HepG2 (cell line): ENCODE measurements around the gene TBX3. TPM values are rescaled to one million over a fixed set of nuclear protein-coding genes. Genes with fewer than 3 reads are reported as not detected.
A peak's percentile ranks its signal among the peaks of the same experiment; 100 is the strongest.

ENCODE experiments used
- ADNP ChIP-seq: sonication (generic); formaldehyde crosslinking; IDR thresholded peaks from 2 replicates; pipeline ENCODE4 v1.4.0; 2020; ENCODE audit warnings: missing genetic modification reagents
- EED ChIP-seq: sonication (generic); formaldehyde crosslinking; IDR thresholded peaks from 2 replicates; pipeline ENCODE4 v1.5.0; 2020; ENCODE audit warnings: mild to moderate bottlenecking, missing genetic modification reagents
- FOXC1 ChIP-seq: sonication (generic); formaldehyde crosslinking; IDR thresholded peaks from 2 replicates; pipeline ENCODE4 v1.8.0; 2022; ENCODE audit warnings: mild to moderate bottlenecking, missing genetic modification reagents, borderline replicate concordance
- IKZF1 ChIP-seq: fragments of 450-650 bp; IDR thresholded peaks from 2 replicates; pipeline ENCODE4 v1.7.1; 2016
- KAT8 ChIP-seq: IDR thresholded peaks from 2 replicates; pipeline ENCODE4 v1.6.1; 2016; ENCODE audit warnings: missing genetic modification reagents, missing compliant biosample characterization
- NR1H2 ChIP-seq: sonication (generic); formaldehyde crosslinking; IDR thresholded peaks from 2 replicates; pipeline ENCODE4 v1.8.1; 2022; ENCODE audit warnings: low read depth, missing genetic modification reagents, borderline replicate concordance
- RFXAP ChIP-seq: sonication (generic); formaldehyde crosslinking; IDR thresholded peaks from 2 replicates; pipeline ENCODE4 v1.4.0; 2020; ENCODE audit warnings: missing genetic modification reagents, borderline replicate concordance
- SP1 ChIP-seq, 2 experiments: fragments of 450-650 bp in 1 of 2; sonication (generic) in 1 of 2; formaldehyde crosslinking in 1 of 2; IDR thresholded peaks; 2 replicates each; pipeline versions ENCODE4 v1.4.0 to v1.6.1; 2016 to 2020; ENCODE audit warnings: missing genetic modification reagents in 1 of 2
- ZC3H4 ChIP-seq: sonication (generic); formaldehyde crosslinking; IDR thresholded peaks from 2 replicates; pipeline ENCODE4 v1.4.0; 2020; ENCODE audit warnings: missing genetic modification reagents, borderline replicate concordance
- ZNF20 ChIP-seq: sonication (generic); formaldehyde crosslinking; IDR thresholded peaks from 2 replicates; pipeline ENCODE4 v1.4.0; 2020; ENCODE audit warnings: mild to moderate bottlenecking, moderate library complexity, missing genetic modification reagents
- ZNF235 ChIP-seq: sonication (generic); formaldehyde crosslinking; IDR thresholded peaks from 2 replicates; pipeline ENCODE4 v1.8.1; 2023; ENCODE audit warnings: mild to moderate bottlenecking, missing genetic modification reagents, borderline replicate concordance
- ZNF256 ChIP-seq: sonication (generic); formaldehyde crosslinking; conservative IDR thresholded peaks from 2 replicates; pipeline ENCODE4 v1.4.0; 2020; ENCODE audit warnings: missing genetic modification reagents
- ZNF33A ChIP-seq: sonication (generic); formaldehyde crosslinking; IDR thresholded peaks from 2 replicates; pipeline ENCODE4 v1.5.1; 2020; ENCODE audit warnings: missing genetic modification reagents, mild to moderate bottlenecking, moderate library complexity, borderline replicate concordance
- ZNF619 ChIP-seq: sonication (generic); formaldehyde crosslinking; IDR thresholded peaks from 2 replicates; pipeline ENCODE4 v1.4.0; 2020; ENCODE audit warnings: mild to moderate bottlenecking, missing genetic modification reagents
- polyA plus RNA-seq, 8 experiments: library from polyadenylated mRNA; depleted of rRNA in 3 of 8; stranded (reverse) in 7 of 8; unstranded in 1 of 8; fragments of >200 nt; fragmentation: Illumina TruSeq in 4 of 8; extraction: Trizol in 4 of 8; gene quantifications; 2 replicates each; pipeline versions ENCODE4 v1.2.1 to v1.2.3, GENCODE V29; 2011 to 2016; ENCODE audit warnings: low read depth in 4 of 8, missing spikeins in 1 of 8, mixed read lengths in 1 of 8; ENCODE audit not compliant: insufficient read depth in 1 of 8
- total RNA-seq, 5 experiments: library from RNA; depleted of rRNA; stranded (reverse); fragments of >200 nt; fragmentation: Illumina TruSeq; extraction: Trizol; gene quantifications; 2 replicates each; pipeline ENCODE4 v1.2.3, GENCODE V29; 2016; ENCODE audit warnings: low read depth in 1 of 5
- TF ChIP-seq, protein P1 (sequence below), 2 experiments: sonication (generic) in 1 of 2; formaldehyde crosslinking in 1 of 2; IDR thresholded peaks; 2 replicates each; pipeline versions ENCODE4 v1.4.0 to v1.6.1; 2016 to 2020; ENCODE audit warnings: borderline replicate concordance in 1 of 2, low read depth in 1 of 2, mild to moderate bottlenecking in 1 of 2, missing genetic modification reagents in 1 of 2
- TF ChIP-seq, protein P2 (sequence below): sonication (generic); formaldehyde crosslinking; IDR thresholded peaks from 2 replicates; pipeline ENCODE4 v1.8.1; 2023; ENCODE audit warnings: mild to moderate bottlenecking, missing genetic modification reagents
- TF ChIP-seq, protein P3 (sequence below): sonication (generic); formaldehyde crosslinking; IDR thresholded peaks from 2 replicates; pipeline ENCODE4 v1.4.0; 2020; ENCODE audit warnings: missing genetic modification reagents
- TF ChIP-seq, protein P4 (sequence below): sonication (generic); formaldehyde crosslinking; IDR thresholded peaks from 2 replicates; pipeline ENCODE4 v1.4.0; 2020; ENCODE audit warnings: missing genetic modification reagents

Gene TBX3
- total and polyA plus RNA-seq, 2 of the 13 experiments (the other 11 are each of a cell fraction or from before 2014, with no cell fraction given) = 27.1 to 42.4 TPM

DNA sequence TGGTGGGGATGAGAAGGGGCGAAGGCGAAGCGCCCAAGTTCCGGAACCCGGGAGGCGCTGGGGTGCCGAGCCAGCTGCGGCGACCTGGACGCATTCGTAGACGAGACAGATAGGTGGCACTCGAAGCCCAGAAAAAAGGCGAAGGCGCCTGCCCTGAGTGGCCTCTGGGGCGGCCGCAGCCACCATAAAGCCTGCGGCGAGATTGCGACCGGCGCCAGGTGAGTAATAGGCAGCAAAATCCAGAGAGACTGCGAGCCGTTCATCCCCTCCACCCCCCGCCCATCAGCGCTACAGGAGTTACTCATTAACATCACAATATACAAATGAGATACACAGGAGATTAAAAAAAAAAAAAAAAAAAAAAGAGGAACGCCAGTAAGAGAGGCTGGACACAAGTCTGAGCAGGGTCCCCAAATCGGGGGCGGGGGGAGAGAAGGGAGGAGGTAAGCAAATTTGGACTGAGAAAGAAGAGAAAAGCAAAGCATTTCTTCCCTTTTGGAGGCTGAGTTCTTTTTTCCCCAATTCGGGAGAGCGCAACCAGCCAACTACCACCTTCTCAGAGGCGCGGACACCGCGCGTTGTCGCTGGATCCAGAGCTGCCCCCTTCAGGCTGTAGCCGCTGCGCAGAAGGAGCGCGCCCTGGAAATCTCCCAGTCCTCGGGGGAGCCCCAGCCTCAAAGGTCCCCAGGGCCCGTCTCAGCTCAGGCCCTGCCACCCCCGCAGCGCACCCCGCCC, 15.7 kb downstream of the TBX3 start (continued):
- TF ChIP-seq IKZF1 = no peak
- no peak for TF ChIP-seq ADNP (CRISPR knock-in tag)
- no peak for TF ChIP-seq NR1H2 (CRISPR knock-in tag)
- TF ChIP-seq ZNF33A (CRISPR knock-in tag) = no peak
- TF ChIP-seq SP1 (IDR thresholded peaks at IDR 0.05) = no peak
- no peak for TF ChIP-seq SP1 (CRISPR knock-in tag; IDR thresholded peaks at IDR 0.05)
- no peak for TF ChIP-seq ZNF619 (CRISPR knock-in tag)
- no peak for TF ChIP-seq FOXC1 (CRISPR knock-in tag)
- TF ChIP-seq ZC3H4 (CRISPR knock-in tag) = no peak
- TF ChIP-seq, protein P1, sequence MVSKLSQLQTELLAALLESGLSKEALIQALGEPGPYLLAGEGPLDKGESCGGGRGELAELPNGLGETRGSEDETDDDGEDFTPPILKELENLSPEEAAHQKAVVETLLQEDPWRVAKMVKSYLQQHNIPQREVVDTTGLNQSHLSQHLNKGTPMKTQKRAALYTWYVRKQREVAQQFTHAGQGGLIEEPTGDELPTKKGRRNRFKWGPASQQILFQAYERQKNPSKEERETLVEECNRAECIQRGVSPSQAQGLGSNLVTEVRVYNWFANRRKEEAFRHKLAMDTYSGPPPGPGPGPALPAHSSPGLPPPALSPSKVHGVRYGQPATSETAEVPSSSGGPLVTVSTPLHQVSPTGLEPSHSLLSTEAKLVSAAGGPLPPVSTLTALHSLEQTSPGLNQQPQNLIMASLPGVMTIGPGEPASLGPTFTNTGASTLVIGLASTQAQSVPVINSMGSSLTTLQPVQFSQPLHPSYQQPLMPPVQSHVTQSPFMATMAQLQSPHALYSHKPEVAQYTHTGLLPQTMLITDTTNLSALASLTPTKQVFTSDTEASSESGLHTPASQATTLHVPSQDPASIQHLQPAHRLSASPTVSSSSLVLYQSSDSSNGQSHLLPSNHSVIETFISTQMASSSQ (IDR thresholded peaks at IDR 0.05; ENCODE audit: low read depth) = peak; percentile 78
- TF ChIP-seq, protein P1 (CRISPR knock-in tag; IDR thresholded peaks at IDR 0.05; ENCODE audit: borderline replicate concordance) = peak; percentile 94
- TF ChIP-seq ZNF256 (CRISPR knock-in tag) = no peak
- TF ChIP-seq RFXAP (CRISPR knock-in tag) = no peak
- no peak for TF ChIP-seq ZNF20 (CRISPR knock-in tag)
- no peak for TF ChIP-seq EED (CRISPR knock-in tag)
- 0 out of 2 replicates have a peak, but pooled peaks have one; percentile 39 for TF ChIP-seq KAT8 (CRISPR knock-in tag)
- TF ChIP-seq ZNF235 (CRISPR knock-in tag) = no peak
- TF ChIP-seq, protein P2, sequence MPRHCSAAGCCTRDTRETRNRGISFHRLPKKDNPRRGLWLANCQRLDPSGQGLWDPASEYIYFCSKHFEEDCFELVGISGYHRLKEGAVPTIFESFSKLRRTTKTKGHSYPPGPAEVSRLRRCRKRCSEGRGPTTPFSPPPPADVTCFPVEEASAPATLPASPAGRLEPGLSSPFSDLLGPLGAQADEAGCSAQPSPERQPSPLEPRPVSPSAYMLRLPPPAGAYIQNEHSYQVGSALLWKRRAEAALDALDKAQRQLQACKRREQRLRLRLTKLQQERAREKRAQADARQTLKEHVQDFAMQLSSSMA (CRISPR knock-in tag) = no peak
- TF ChIP-seq, protein P3, sequence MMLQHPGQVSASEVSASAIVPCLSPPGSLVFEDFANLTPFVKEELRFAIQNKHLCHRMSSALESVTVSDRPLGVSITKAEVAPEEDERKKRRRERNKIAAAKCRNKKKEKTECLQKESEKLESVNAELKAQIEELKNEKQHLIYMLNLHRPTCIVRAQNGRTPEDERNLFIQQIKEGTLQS (CRISPR knock-in tag) = no peak
- TF ChIP-seq, protein P4, sequence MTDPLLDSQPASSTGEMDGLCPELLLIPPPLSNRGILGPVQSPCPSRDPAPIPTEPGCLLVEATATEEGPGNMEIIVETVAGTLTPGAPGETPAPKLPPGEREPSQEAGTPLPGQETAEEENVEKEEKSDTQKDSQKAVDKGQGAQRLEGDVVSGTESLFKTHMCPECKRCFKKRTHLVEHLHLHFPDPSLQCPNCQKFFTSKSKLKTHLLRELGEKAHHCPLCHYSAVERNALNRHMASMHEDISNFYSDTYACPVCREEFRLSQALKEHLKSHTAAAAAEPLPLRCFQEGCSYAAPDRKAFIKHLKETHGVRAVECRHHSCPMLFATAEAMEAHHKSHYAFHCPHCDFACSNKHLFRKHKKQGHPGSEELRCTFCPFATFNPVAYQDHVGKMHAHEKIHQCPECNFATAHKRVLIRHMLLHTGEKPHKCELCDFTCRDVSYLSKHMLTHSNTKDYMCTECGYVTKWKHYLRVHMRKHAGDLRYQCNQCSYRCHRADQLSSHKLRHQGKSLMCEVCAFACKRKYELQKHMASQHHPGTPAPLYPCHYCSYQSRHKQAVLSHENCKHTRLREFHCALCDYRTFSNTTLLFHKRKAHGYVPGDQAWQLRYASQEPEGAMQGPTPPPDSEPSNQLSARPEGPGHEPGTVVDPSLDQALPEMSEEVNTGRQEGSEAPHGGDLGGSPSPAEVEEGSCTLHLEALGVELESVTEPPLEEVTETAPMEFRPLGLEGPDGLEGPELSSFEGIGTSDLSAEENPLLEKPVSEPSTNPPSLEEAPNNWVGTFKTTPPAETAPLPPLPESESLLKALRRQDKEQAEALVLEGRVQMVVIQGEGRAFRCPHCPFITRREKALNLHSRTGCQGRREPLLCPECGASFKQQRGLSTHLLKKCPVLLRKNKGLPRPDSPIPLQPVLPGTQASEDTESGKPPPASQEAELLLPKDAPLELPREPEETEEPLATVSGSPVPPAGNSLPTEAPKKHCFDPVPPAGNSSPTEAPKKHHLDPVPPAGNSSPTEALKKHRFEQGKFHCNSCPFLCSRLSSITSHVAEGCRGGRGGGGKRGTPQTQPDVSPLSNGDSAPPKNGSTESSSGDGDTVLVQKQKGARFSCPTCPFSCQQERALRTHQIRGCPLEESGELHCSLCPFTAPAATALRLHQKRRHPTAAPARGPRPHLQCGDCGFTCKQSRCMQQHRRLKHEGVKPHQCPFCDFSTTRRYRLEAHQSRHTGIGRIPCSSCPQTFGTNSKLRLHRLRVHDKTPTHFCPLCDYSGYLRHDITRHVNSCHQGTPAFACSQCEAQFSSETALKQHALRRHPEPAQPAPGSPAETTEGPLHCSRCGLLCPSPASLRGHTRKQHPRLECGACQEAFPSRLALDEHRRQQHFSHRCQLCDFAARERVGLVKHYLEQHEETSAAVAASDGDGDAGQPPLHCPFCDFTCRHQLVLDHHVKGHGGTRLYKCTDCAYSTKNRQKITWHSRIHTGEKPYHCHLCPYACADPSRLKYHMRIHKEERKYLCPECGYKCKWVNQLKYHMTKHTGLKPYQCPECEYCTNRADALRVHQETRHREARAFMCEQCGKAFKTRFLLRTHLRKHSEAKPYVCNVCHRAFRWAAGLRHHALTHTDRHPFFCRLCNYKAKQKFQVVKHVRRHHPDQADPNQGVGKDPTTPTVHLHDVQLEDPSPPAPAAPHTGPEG = no peak
